Upper lobe of right lung (tissue), 1 donor: ENCODE results near the gene KATNB1. TPM values are rescaled to one million over a fixed set of nuclear protein-coding genes. Genes with fewer than 3 reads are reported as not detected.

Source experiments
- ATAC-seq: fragments of 200-7000 bp; cut with Tn5 transposase; one replicate; pipeline ENCODE4 v1.9.1; 2020; ENCODE audit warnings: mild to moderate bottlenecking, moderate library complexity
- DNase-seq: peaks from one replicate; pipeline ENCODE4 v3.0.0-alpha.2; 2020
- H3K27ac ChIP-seq: fragments of 200-600 bp; one replicate; pipeline ENCODE4 v1.8.0; 2022
- H3K27me3 ChIP-seq: fragments of 200-600 bp; one replicate; pipeline ENCODE4 v1.8.0; 2022; ENCODE audit warnings: mild to moderate bottlenecking
- H3K36me3 ChIP-seq: fragments of 200-600 bp; one replicate; pipeline ENCODE4 v1.8.0; 2022
- H3K4me1 ChIP-seq: fragments of 200-600 bp; one replicate; pipeline ENCODE4 v1.8.0; 2022
- H3K4me3 ChIP-seq: fragments of 200-600 bp; one replicate; pipeline ENCODE4 v1.8.0; 2022; ENCODE audit warnings: mild to moderate bottlenecking
- H3K9me3 ChIP-seq: fragments of 200-600 bp; one replicate; pipeline ENCODE4 v1.8.0; 2022
- CTCF ChIP-seq: fragments of 200-600 bp; IDR thresholded peaks from one replicate; pipeline ENCODE4 v1.8.0; 2022; ENCODE audit warnings: antibody characterized with exemption
- intact Hi-C: fragments of 100-400 bp; cut with DNase I; formaldehyde crosslinking; loops from one replicate; pipeline ENCODE4 v1.11.0; 2022
- total RNA-seq: library from RNA; stranded (reverse); fragmentation: NEBNext Ultra II Directional; extraction: Animal tissue kit (Norgen Biotek cat#: 25700); gene quantifications from one replicate; pipeline ENCODE4 v1.2.1, GENCODE V29; 2021
- donor health status: DM: no; HTN: yes; CAD: no; lungs with severe emphysema.

KATNB1 gene
- total RNA-seq, 1 donor from 2014 or later = 16.6 TPM

- intact Hi-C loops = no loop called here
Observed at GRCh38 chr16:57765160-57765728, 29.7 kb downstream of the KATNB1 start.

GRCh38 chr16:57766714-57767348 lies 31.3 kb downstream of the KATNB1 start:
- peaks cover 65% of the 10 kb centered on the region for H3K36me3 ChIP-seq
- H3K9me3 ChIP-seq = no peaks in the 10 kb centered on the region
- intact Hi-C loops = no loop called here
- no peak overlapping the region for H3K27ac ChIP-seq
- ATAC-seq (no peak), DNase-seq (no peak)
- peaks cover 3% of the 10 kb centered on the region for H3K4me1 ChIP-seq
- no peak for TF ChIP-seq CTCF
- no peaks in the 10 kb centered on the region for H3K27me3 ChIP-seq
- H3K4me3 ChIP-seq = no peak overlapping the region

More at GRCh38 chr16:57765160-57765728, 29.7 kb downstream of the KATNB1 start:
- Histone ChIP-seq H3K9me3 (no peaks in the 10 kb centered on the region), H3K36me3 (peaks cover 61% of the 10 kb centered on the region), H3K4me1 (peaks cover 3% of the 10 kb centered on the region), H3K27ac (no peak overlapping the region), H3K4me3 (no peak overlapping the region), H3K27me3 (no peaks in the 10 kb centered on the region)
- DNase-seq = no peak
- no peak for TF ChIP-seq CTCF
- ATAC-seq = no peak

- intact Hi-C loops = no loop called here
- Histone ChIP-seq H3K4me3 (no peak overlapping the region), H3K27me3 (no peaks in the 10 kb centered on the region), H3K4me1 (no peaks in the 10 kb centered on the region), H3K27ac (no peak overlapping the region), H3K9me3 (no peaks in the 10 kb centered on the region), H3K36me3 (peaks cover 63% of the 10 kb centered on the region)
- no peak for ATAC-seq
- no peak for TF ChIP-seq CTCF
- no peak for DNase-seq
Observed at GRCh38 chr16:57769541-57770145, 34.1 kb downstream of the KATNB1 start.

GRCh38 chr16:57770361-57770760 lies 34.8 kb downstream of the KATNB1 start:
- no peak for ATAC-seq
- intact Hi-C loops = no loop called here
- Histone ChIP-seq H3K9me3 (no peaks in the 10 kb centered on the region), H3K27me3 (no peaks in the 10 kb centered on the region), H3K4me3 (no peak overlapping the region), H3K27ac (no peak overlapping the region), H3K36me3 (peaks cover 62% of the 10 kb centered on the region), H3K4me1 (no peaks in the 10 kb centered on the region)
- DNase-seq = no peak
- no peak for TF ChIP-seq CTCF

- peaks cover 55% of the 10 kb centered on the region for H3K36me3 ChIP-seq
- intact Hi-C loops = no loop called here
- TF ChIP-seq CTCF = no peak
- no peak overlapping the region for H3K4me3 ChIP-seq
- no peak for ATAC-seq
- no peak for DNase-seq
- no peak overlapping the region for H3K27ac ChIP-seq
- no peaks in the 10 kb centered on the region for H3K27me3 ChIP-seq
- no peaks in the 10 kb centered on the region for H3K4me1 ChIP-seq
- H3K9me3 ChIP-seq = no peaks in the 10 kb centered on the region
Observed at GRCh38 chr16:57771141-57771785, 35.7 kb downstream of the KATNB1 start.
